AG09309 (cell line): Measurements from ENCODE around the gene EID2.
A peak's percentile ranks its signal among the peaks of the same experiment; 100 is the strongest.

ENCODE experiments used
- DNase-seq: peaks from one replicate; pipeline ENCODE4 v3.0.0-alpha.2; 2010; ENCODE audit warnings: low read depth
- H3K4me3 ChIP-seq: 2 replicates; pipeline ENCODE4 v1.5.1; 2011; ENCODE audit warnings: mild to moderate bottlenecking, low read depth, low read length, moderate library complexity; ENCODE audit not compliant: control insufficient read depth
- CTCF ChIP-seq: IDR thresholded peaks from 2 replicates; pipeline ENCODE4 v1.5.1; 2011; ENCODE audit warnings: mild to moderate bottlenecking, low read depth, low read length, inconsistent platforms; ENCODE audit not compliant: insufficient read depth, control insufficient read depth; ENCODE audit errors: missing control alignments

The EID2 gene

GRCh38 chr19:39531834-39532232 lies 8.1 kb downstream of the EID2 start:
- TF ChIP-seq CTCF = no peak
- H3K4me3 ChIP-seq = peak overlapping the region; percentile 88
- DNase-seq = no peak

GRCh38 chr19:39525205-39525604 lies 14.8 kb downstream of the EID2 start:
- TF ChIP-seq CTCF = no peak
- no peak for DNase-seq
- no peak overlapping the region for H3K4me3 ChIP-seq

- TF ChIP-seq CTCF = no peak
- no peak for DNase-seq
- no peak overlapping the region for H3K4me3 ChIP-seq
These were observed 15.5 kb downstream of the EID2 start for GRCh38 chr19:39524495-39524894.

- TF ChIP-seq CTCF = no peak
- no peak for DNase-seq
These were observed 19.1 kb downstream of the EID2 start for GRCh38 chr19:39520541-39521484.

GRCh38 chr19:39518975-39519374 lies 21.0 kb downstream of the EID2 start:
- H3K4me3 ChIP-seq = no peak overlapping the region

More at GRCh38 chr19:39520541-39521484, 19.1 kb downstream of the EID2 start:
- no peak overlapping the region for H3K4me3 ChIP-seq

GRCh38 chr19:39518458-39518857 lies 21.5 kb downstream of the EID2 start:
- no peak for DNase-seq
- no peak for TF ChIP-seq CTCF
- H3K4me3 ChIP-seq = no peak overlapping the region

More at GRCh38 chr19:39518975-39519374, 21.0 kb downstream of the EID2 start:
- DNase-seq = no peak
- no peak for TF ChIP-seq CTCF
